SW 1271 (cell line): ENCODE measurements around the gene S100A12.

Source experiments
- DNase-seq, 2 experiments: peaks; one replicate each; lab custom pipeline; 2025; lab: John Stamatoyannopoulos, UW

The S100A12 gene

GRCh38 chr1:153336650-153337049, 38.8 kb downstream of the S100A12 start:
- no peak for DNase-seq

GRCh38 chr1:153333902-153334301, 41.5 kb downstream of the S100A12 start:
- DNase-seq: no peak

GRCh38 chr1:153324912-153325311, 50.5 kb downstream of the S100A12 start:
- DNase-seq: no peak
